ENCODE measurements around the gene BBIP1. TPM values are rescaled to one million over a fixed set of nuclear protein-coding genes. Genes with fewer than 3 reads are reported as not detected.

BBIP1 gene
- total RNA-seq, 1 donor = 33.0 TPM

GRCh38 chr10:110864662-110865140 lies 54.3 kb downstream of the BBIP1 start:
- Histone ChIP-seq H3K9me3 (ENCODE audit: low read depth, low read length) (no peaks in the 10 kb centered on the region), H3K27me3 (ENCODE audit: insufficient read depth, low read length) (no peaks in the 10 kb centered on the region), H3K4me3 (ENCODE audit: low read length) (no peak overlapping the region), H3K4me1 (ENCODE audit: insufficient read depth, low read length) (peaks cover 100% of the 10 kb centered on the region)

DNA sequence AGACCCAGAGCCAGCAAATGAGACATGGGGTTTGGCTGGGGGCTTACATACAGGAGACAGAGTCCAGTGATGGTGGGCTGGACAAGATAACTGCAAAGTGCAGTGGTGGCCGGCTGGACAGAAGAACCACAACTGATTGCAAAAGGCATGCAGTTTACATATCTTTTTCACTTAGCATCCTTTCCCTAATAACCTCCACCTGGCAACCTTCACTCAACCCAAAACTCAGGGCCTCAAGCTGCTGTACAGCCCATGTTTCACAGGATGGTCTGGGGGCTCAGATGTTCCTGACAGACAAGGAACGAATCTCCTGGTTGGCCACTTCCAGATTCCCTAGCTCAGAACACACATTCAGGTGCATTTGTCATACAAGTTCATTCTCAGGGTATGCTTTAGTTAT lies 55.0 kb downstream of the BBIP1 start:
- peaks cover 100% of the 10 kb centered on the region for H3K4me1 ChIP-seq (ENCODE audit: insufficient read depth, low read length)
- H3K9me3 ChIP-seq (ENCODE audit: low read depth, low read length) = no peaks in the 10 kb centered on the region
- no peak overlapping the region for H3K4me3 ChIP-seq (ENCODE audit: low read length)
- no peaks in the 10 kb centered on the region for H3K27me3 ChIP-seq (ENCODE audit: insufficient read depth, low read length)

- Histone ChIP-seq H3K4me1 (ENCODE audit: insufficient read depth, low read length) (peaks cover 100% of the 10 kb centered on the region), H3K4me3 (ENCODE audit: low read length) (no peak overlapping the region), H3K9me3 (ENCODE audit: low read depth, low read length) (no peaks in the 10 kb centered on the region), H3K27me3 (ENCODE audit: insufficient read depth, low read length) (no peaks in the 10 kb centered on the region)
Observed at GRCh38 chr10:110863361-110863760, 55.6 kb downstream of the BBIP1 start.

DNA sequence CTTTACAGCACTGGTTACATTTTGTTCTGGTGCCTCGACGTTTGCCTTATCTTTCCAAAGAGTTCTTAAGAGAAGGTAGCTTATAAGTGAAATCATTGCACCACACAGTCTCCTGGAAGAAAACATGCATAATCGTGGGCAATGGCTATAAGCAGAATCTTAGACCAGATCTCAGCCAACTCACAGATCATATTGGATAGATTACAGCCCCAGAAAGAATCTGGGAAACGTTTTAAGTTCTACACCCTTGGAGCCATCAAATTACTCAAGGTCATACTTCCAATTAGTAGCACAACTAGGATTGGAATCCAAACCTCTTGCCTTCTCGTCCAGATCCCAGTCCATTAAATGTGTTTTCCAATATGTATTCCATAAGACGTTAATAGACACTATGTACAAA lies 56.0 kb downstream of the BBIP1 start:
- H3K4me3 ChIP-seq (ENCODE audit: low read length) = no peak overlapping the region
- H3K9me3 ChIP-seq (ENCODE audit: low read depth, low read length) = no peaks in the 10 kb centered on the region
- H3K27me3 ChIP-seq (ENCODE audit: insufficient read depth, low read length) = no peaks in the 10 kb centered on the region
- H3K4me1 ChIP-seq (ENCODE audit: insufficient read depth, low read length) = peaks cover 100% of the 10 kb centered on the region

DNA sequence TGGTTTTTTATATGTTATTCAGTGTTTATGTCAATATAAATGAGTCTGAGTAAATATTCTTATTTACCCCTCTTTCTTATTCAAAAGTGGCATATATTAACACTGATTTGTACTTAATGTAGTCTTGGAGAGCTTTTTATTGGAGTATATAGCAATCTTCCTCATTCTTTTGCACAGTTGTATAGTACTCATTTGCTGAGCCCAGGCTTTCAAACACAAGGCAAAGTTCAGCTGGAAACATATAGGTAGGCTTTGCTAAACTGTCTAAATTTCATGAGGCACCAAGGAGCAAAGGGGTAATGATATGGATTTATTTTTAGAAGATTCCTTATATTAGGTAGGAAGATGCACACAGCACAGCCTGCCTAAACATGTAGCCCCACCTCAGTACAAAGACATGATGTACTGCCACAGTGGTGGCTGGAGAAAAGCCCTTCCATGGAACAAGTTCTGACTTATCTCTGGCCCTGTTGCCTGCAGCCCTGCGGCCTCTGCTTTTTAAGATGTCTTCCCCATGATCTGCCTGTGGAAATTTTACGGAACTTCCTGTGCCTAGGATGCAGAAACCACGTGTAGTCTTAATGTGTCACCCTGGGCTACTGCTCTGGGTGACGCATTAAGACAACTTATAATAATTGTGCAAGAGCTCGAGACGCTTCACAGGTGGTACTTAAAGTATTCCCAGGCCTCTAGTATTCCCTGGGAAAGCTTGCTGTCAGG lies 56.9 kb downstream of the BBIP1 start:
- Histone ChIP-seq H3K9me3 (ENCODE audit: low read depth, low read length) (no peaks in the 10 kb centered on the region), H3K4me1 (ENCODE audit: insufficient read depth, low read length) (peaks cover 100% of the 10 kb centered on the region), H3K27me3 (ENCODE audit: insufficient read depth, low read length) (no peaks in the 10 kb centered on the region), H3K4me3 (ENCODE audit: low read length) (no peak overlapping the region)

DNA sequence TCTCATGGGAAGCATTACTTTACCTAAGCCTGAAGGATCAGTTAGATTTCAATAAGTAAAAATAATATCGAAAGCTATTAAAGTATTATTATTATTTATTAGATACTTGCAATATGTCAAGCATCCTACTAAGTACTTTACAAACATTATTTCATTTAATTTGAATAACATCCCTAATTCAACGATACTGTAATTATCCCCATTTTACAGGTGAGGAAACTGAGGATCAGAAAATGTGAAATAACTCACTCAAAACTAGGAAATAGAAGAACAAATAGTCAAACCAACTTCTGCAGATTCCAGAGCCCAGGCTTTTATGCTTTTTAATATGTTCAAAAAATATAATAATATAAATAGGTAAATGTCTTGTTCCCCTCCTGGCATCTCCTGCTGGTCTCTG lies 57.5 kb downstream of the BBIP1 start:
- H3K4me1 ChIP-seq (ENCODE audit: insufficient read depth, low read length) = peaks cover 95% of the 10 kb centered on the region
- H3K27me3 ChIP-seq (ENCODE audit: insufficient read depth, low read length) = no peaks in the 10 kb centered on the region
- no peak overlapping the region for H3K4me3 ChIP-seq (ENCODE audit: low read length)
- no peaks in the 10 kb centered on the region for H3K9me3 ChIP-seq (ENCODE audit: low read depth, low read length)

- Histone ChIP-seq H3K4me3 (ENCODE audit: low read length) (no peak overlapping the region), H3K4me1 (ENCODE audit: insufficient read depth, low read length) (peaks cover 87% of the 10 kb centered on the region), H3K27me3 (ENCODE audit: insufficient read depth, low read length) (no peaks in the 10 kb centered on the region), H3K9me3 (ENCODE audit: low read depth, low read length) (no peaks in the 10 kb centered on the region)
Observed at GRCh38 chr10:110860576-110861241, 58.3 kb downstream of the BBIP1 start.

DNA sequence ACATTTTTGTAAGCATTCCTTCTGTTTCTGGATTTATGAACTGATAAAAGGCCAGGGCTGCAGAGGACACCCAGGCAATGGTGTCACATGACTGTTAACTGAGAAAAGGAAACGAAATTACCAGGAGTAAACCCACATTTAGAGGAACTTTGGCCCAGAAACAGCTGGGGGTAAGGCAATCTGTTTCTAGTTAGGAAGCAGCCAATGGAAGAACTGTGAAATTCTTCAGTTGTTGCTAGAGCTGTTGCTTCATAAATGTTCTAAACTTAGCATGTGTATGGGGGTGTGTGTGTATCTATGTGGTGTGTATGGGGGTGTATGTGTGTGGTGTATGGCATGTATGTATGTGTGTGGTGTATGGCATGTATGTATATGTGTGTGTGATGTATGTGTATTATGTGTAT lies 59.0 kb downstream of the BBIP1 start:
- no peaks in the 10 kb centered on the region for H3K27me3 ChIP-seq (ENCODE audit: insufficient read depth, low read length)
- H3K9me3 ChIP-seq (ENCODE audit: low read depth, low read length) = no peaks in the 10 kb centered on the region
- peaks cover 85% of the 10 kb centered on the region for H3K4me1 ChIP-seq (ENCODE audit: insufficient read depth, low read length)
- no peak overlapping the region for H3K4me3 ChIP-seq (ENCODE audit: low read length)

- Histone ChIP-seq H3K27me3 (ENCODE audit: insufficient read depth, low read length) (no peaks in the 10 kb centered on the region), H3K9me3 (ENCODE audit: low read depth, low read length) (no peaks in the 10 kb centered on the region), H3K4me3 (ENCODE audit: low read length) (no peak overlapping the region), H3K4me1 (ENCODE audit: insufficient read depth, low read length) (peaks cover 83% of the 10 kb centered on the region)
Observed at GRCh38 chr10:110859206-110859972, 59.6 kb downstream of the BBIP1 start.

- Histone ChIP-seq H3K9me3 (ENCODE audit: low read depth, low read length) (no peaks in the 10 kb centered on the region), H3K4me1 (ENCODE audit: insufficient read depth, low read length) (peaks cover 78% of the 10 kb centered on the region), H3K27me3 (ENCODE audit: insufficient read depth, low read length) (no peaks in the 10 kb centered on the region), H3K4me3 (ENCODE audit: low read length) (no peak overlapping the region)
Observed at GRCh38 chr10:110858297-110858934, 60.6 kb downstream of the BBIP1 start.

GRCh38 chr10:110857265-110858171 lies 61.5 kb downstream of the BBIP1 start:
- Histone ChIP-seq H3K9me3 (ENCODE audit: low read depth, low read length) (no peaks in the 10 kb centered on the region), H3K4me1 (ENCODE audit: insufficient read depth, low read length) (peaks cover 77% of the 10 kb centered on the region), H3K27me3 (ENCODE audit: insufficient read depth, low read length) (no peaks in the 10 kb centered on the region), H3K4me3 (ENCODE audit: low read length) (no peak overlapping the region)

- no peaks in the 10 kb centered on the region for H3K9me3 ChIP-seq (ENCODE audit: low read depth, low read length)
- H3K27me3 ChIP-seq (ENCODE audit: insufficient read depth, low read length) = no peaks in the 10 kb centered on the region
- peaks cover 74% of the 10 kb centered on the region for H3K4me1 ChIP-seq (ENCODE audit: insufficient read depth, low read length)
- H3K4me3 ChIP-seq (ENCODE audit: low read length) = no peak overlapping the region
Observed at GRCh38 chr10:110853921-110854605, 64.9 kb downstream of the BBIP1 start.

- Histone ChIP-seq H3K9me3 (ENCODE audit: low read depth, low read length) (no peaks in the 10 kb centered on the region), H3K4me1 (ENCODE audit: insufficient read depth, low read length) (peaks cover 63% of the 10 kb centered on the region), H3K27me3 (ENCODE audit: insufficient read depth, low read length) (no peaks in the 10 kb centered on the region), H3K4me3 (ENCODE audit: low read length) (no peak overlapping the region)
Observed at GRCh38 chr10:110852947-110853346, 66.0 kb downstream of the BBIP1 start.

Measured in mononuclear cell (primary cell).